ENCODE data around the gene LRRC17. TPM values are rescaled to one million over a fixed set of nuclear protein-coding genes. Genes with fewer than 3 reads are reported as not detected.

LRRC17 gene
- total and polyA plus RNA-seq, 2 experiments from 2014 or later, result 20.4 to 40.8 TPM

DNA sequence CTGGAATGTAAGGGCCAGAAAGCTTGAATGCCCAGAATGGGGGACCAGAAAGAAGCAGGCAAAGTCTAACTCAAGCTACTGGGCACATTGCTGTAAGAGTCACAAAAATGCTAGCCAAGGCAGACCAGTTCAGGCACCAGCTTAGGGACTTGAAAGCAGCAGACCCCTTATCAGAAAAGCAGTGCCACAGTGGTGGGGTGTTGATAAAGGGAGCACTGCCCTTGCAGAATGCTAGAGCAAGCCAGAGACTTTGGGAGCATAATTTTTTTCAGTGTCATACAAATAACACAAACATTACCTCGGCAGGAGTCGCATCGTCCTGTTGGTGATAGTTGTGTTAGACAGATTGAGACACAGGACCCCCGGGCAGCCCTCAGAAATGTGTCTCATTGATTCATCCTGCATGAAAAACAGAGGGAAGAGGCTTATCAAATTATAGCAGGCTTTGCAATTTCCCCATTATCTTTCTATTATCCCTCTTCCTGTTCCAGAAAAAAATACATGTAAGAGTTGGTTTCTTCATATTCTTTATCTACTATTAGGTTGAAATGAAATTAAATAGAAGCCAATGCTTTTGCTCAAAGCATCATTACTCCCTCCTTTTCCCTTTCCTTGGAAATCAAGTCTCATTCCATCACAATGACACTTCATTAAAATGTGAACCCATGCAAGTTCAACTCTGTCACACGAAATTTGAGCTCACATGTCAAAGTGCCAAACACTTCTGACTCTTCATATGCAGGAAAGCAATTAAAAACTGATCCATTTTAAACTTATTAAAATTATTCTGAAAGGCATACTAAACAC, 13.4 kb downstream of the LRRC17 start:
- Histone ChIP-seq H4K20me1 (ENCODE audit: insufficient read depth, poor library complexity, severe bottlenecking) (no peaks in the 10 kb centered on the region), H3K9me2 (replicated peaks; ENCODE audit: insufficient read depth) (no peaks in the 10 kb centered on the region), H3K36me3 (replicated peaks; ENCODE audit: insufficient read depth, low read depth) (no peaks in the 10 kb centered on the region), H3K79me2 (peaks cover 3% of the 10 kb centered on the region), H3K9me3 (ENCODE audit: low read depth) (no peaks in the 10 kb centered on the region), H3K27ac (no peak overlapping the region), H2AFZ (no peak overlapping the region), H3K27me3 (no peaks in the 10 kb centered on the region), H3K4me3 (no peak overlapping the region), H3K4me2 (no peak overlapping the region), H3K4me1 (ENCODE audit: insufficient read depth) (peaks cover 1% of the 10 kb centered on the region)
- no peak for DNase-seq (ENCODE audit: low spot score)
- 53% methylated on average over 5 of the region's 5 CpGs for WGBS (ENCODE audit: low lambda C conversion rate, missing lambda C conversion rate)
- no peak for TF ChIP-seq EZH2phosphoT487 (IDR thresholded peaks at IDR 0.05; ENCODE audit: low read depth, severe bottlenecking, unreplicated experiment)
- TF ChIP-seq CTCF (IDR thresholded peaks at IDR 0.05; ENCODE audit: poor library complexity), result no peak
- no peak for TF ChIP-seq EZH2 (IDR thresholded peaks at IDR 0.05; ENCODE audit: borderline replicate concordance)

DNA sequence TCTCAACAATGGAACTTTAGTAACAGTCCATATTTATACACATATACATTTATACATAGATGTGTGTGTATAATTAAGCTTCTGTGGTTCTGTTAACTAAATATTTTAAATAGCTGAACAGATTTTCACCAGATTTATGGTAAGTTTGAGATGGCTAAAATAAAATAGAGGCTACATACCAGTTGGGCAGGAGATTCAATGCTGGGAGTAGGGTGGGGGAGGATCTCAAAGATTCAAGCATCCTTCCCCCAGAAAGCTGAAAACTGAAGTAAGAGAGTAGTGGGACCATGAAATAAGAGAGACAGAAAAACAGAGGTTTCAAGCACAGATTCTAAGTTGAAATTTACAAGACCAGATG, 14.0 kb downstream of the LRRC17 start:
- H3K27ac ChIP-seq, result no peak overlapping the region
- peaks cover 3% of the 10 kb centered on the region for H3K79me2 ChIP-seq
- no peak overlapping the region for H3K4me2 ChIP-seq
- DNase-seq (ENCODE audit: low spot score), result no peak
- peaks cover under 1% of the 10 kb centered on the region for H3K9me3 ChIP-seq (ENCODE audit: low read depth)
- no peaks in the 10 kb centered on the region for H3K27me3 ChIP-seq
- H3K4me1 ChIP-seq (ENCODE audit: insufficient read depth), result peaks cover 3% of the 10 kb centered on the region
- H3K4me3 ChIP-seq, result no peak overlapping the region
- H4K20me1 ChIP-seq (ENCODE audit: insufficient read depth, poor library complexity, severe bottlenecking), result no peaks in the 10 kb centered on the region
- H3K36me3 ChIP-seq (replicated peaks; ENCODE audit: insufficient read depth, low read depth), result no peaks in the 10 kb centered on the region
- no peaks in the 10 kb centered on the region for H3K9me2 ChIP-seq (replicated peaks; ENCODE audit: insufficient read depth)
- H2AFZ ChIP-seq, result no peak overlapping the region
- TF ChIP-seq EZH2phosphoT487 (IDR thresholded peaks at IDR 0.05; ENCODE audit: low read depth, severe bottlenecking, unreplicated experiment) (no peak), CTCF (IDR thresholded peaks at IDR 0.05; ENCODE audit: poor library complexity) (no peak), EZH2 (IDR thresholded peaks at IDR 0.05; ENCODE audit: borderline replicate concordance) (no peak)

- peaks cover 7% of the 10 kb centered on the region for H3K4me1 ChIP-seq (ENCODE audit: insufficient read depth)
- no peaks in the 10 kb centered on the region for H4K20me1 ChIP-seq (ENCODE audit: insufficient read depth, poor library complexity, severe bottlenecking)
- H3K36me3 ChIP-seq (replicated peaks; ENCODE audit: insufficient read depth, low read depth), result no peaks in the 10 kb centered on the region
- TF ChIP-seq EZH2 (IDR thresholded peaks at IDR 0.05; ENCODE audit: borderline replicate concordance) (no peak), CTCF (IDR thresholded peaks at IDR 0.05; ENCODE audit: poor library complexity) (no peak), EZH2phosphoT487 (IDR thresholded peaks at IDR 0.05; ENCODE audit: low read depth, severe bottlenecking, unreplicated experiment) (no peak)
- no peaks in the 10 kb centered on the region for H3K27me3 ChIP-seq
- WGBS (ENCODE audit: low lambda C conversion rate, missing lambda C conversion rate), result 52% methylated on average over 2 of the region's 2 CpGs
- H3K4me2 ChIP-seq, result no peak overlapping the region
- peaks cover 3% of the 10 kb centered on the region for H3K79me2 ChIP-seq
- H3K27ac ChIP-seq, result no peak overlapping the region
- H3K4me3 ChIP-seq, result no peak overlapping the region
- peaks cover 5% of the 10 kb centered on the region for H3K9me3 ChIP-seq (ENCODE audit: low read depth)
- DNase-seq (ENCODE audit: low spot score), result no peak
- no peak overlapping the region for H2AFZ ChIP-seq
- H3K9me2 ChIP-seq (replicated peaks; ENCODE audit: insufficient read depth), result no peaks in the 10 kb centered on the region
Measured at GRCh38 chr7:102927312-102927933, 14.6 kb downstream of the LRRC17 start.
